HG03521 (cell line): ENCODE measurements around the gene ANKFY1.
"Not testable (repeated sequence)": the region's sequence is repeated elsewhere in the genome, so short reads cannot be mapped to it uniquely, and the experiment has no call there.

Experiments used
- ATAC-seq: cut with Tn5 transposase; IDR thresholded peaks from one replicate; pipeline ENCODE4 v1.9.1; 2021; ENCODE audit warnings: mild to moderate bottlenecking, moderate library complexity; ENCODE audit not compliant: unreplicated experiment

The ANKFY1 gene

GRCh38 chr17:4262703-4263102, 1.1 kb downstream of the ANKFY1 start:
- ATAC-seq = no peak

- ATAC-seq = no peak
Observed at GRCh38 chr17:4261452-4261851, 2.3 kb downstream of the ANKFY1 start.

GRCh38 chr17:4258867-4259266, 4.9 kb downstream of the ANKFY1 start:
- ATAC-seq = no peak

GRCh38 chr17:4256952-4257351, 6.8 kb downstream of the ANKFY1 start:
- no peak for ATAC-seq

- not testable (repeated sequence) for ATAC-seq
Observed at GRCh38 chr17:4255271-4255670, 8.5 kb downstream of the ANKFY1 start.

- no peak for ATAC-seq
Observed at GRCh38 chr17:4250887-4251286, 12.9 kb downstream of the ANKFY1 start.

- ATAC-seq = no peak
Observed at GRCh38 chr17:4249452-4250029, 14.2 kb downstream of the ANKFY1 start.

GRCh38 chr17:4248504-4249277, 15.1 kb downstream of the ANKFY1 start:
- no peak for ATAC-seq

GRCh38 chr17:4247971-4248388, 15.8 kb downstream of the ANKFY1 start:
- no peak for ATAC-seq

- ATAC-seq = no peak
Observed at GRCh38 chr17:4247361-4247970, 16.3 kb downstream of the ANKFY1 start.

- ATAC-seq = no peak
Observed at GRCh38 chr17:4246674-4247073, 17.1 kb downstream of the ANKFY1 start.

- ATAC-seq = no peak
Observed at GRCh38 chr17:4241535-4241934, 22.2 kb downstream of the ANKFY1 start.

GRCh38 chr17:4236456-4236855, 27.3 kb downstream of the ANKFY1 start:
- no peak for ATAC-seq

GRCh38 chr17:4235372-4236279, 28.2 kb downstream of the ANKFY1 start:
- no peak for ATAC-seq

GRCh38 chr17:4234401-4234800, 29.4 kb downstream of the ANKFY1 start:
- no peak for ATAC-seq

GRCh38 chr17:4233668-4234258, 30.0 kb downstream of the ANKFY1 start:
- ATAC-seq = no peak

GRCh38 chr17:4232168-4232813, 31.5 kb downstream of the ANKFY1 start:
- ATAC-seq = no peak

GRCh38 chr17:4229627-4230541, 33.9 kb downstream of the ANKFY1 start:
- no peak for ATAC-seq
